ENCODE results near the gene GABRP.

GRCh38 chr5:170813231-170813630 is 29.7 kb downstream of the GABRP start:
- TF ChIP-seq CTCF (IDR thresholded peaks at IDR 0.05) (no peak), CEBPB (IDR thresholded peaks at IDR 0.05) (no peak), HOXA7 (CRISPR knock-in tag; IDR thresholded peaks at IDR 0.05) (no peak), POLR2A (IDR thresholded peaks at IDR 0.05; ENCODE audit: low read length) (no peak), ZFP36 (IDR thresholded peaks at IDR 0.05; ENCODE audit: borderline replicate concordance, partially characterized antibody) (no peak), RFX5 (IDR thresholded peaks at IDR 0.05) (no peak), KDM5A (IDR thresholded peaks at IDR 0.05) (no peak), BCL3 (IDR thresholded peaks at IDR 0.05) (no peak), MAZ (IDR thresholded peaks at IDR 0.05; ENCODE audit: borderline replicate concordance, low read depth, low read length) (no peak), SREBF2 (IDR thresholded peaks at IDR 0.05) (no peak), CBX8 (IDR thresholded peaks at IDR 0.05) (no peak), HOXB5 (CRISPR knock-in tag; IDR thresholded peaks at IDR 0.05) (no peak), RCOR1 (IDR thresholded peaks at IDR 0.05; ENCODE audit: low read depth, low read length) (no peak), ELK1 (IDR thresholded peaks at IDR 0.05; ENCODE audit: low read depth, low read length) (no peak)
